Loucy (cell line): ENCODE measurements around the gene RAD51B.
"Not testable (repeated sequence)": the region's sequence is repeated elsewhere in the genome, so short reads cannot be mapped to it uniquely, and the experiment has no call there.

Experiments
- CTCF ChIP-seq: fragments of 200-600 bp; sonication (generic); conservative IDR thresholded peaks from 2 replicates; pipeline ENCODE4 v1.5.1; 2014; ENCODE audit warnings: mild to moderate bottlenecking, antibody characterized with exemption, low read length
- EZH2phosphoT487 ChIP-seq: fragments of 200-600 bp; IDR thresholded peaks from 2 replicates; pipeline ENCODE4 v1.6.1; 2018; ENCODE audit warnings: antibody characterized with exemption, mild to moderate bottlenecking, moderate library complexity, borderline replicate concordance

GRCh38 chr14:68435631-68436030, 616.1 kb downstream of the RAD51B start:
- TF ChIP-seq CTCF, EZH2phosphoT487: not testable (repeated sequence)
